HepG2 (cell line): ENCODE data around the gene TRAPPC1. TPM values are rescaled to one million over a fixed set of nuclear protein-coding genes. Genes with fewer than 3 reads are reported as not detected.

Experiments used
- ATF2 ChIP-seq: sonication (generic); formaldehyde crosslinking; IDR thresholded peaks from 2 replicates; pipeline ENCODE4 v1.4.0; 2020; ENCODE audit warnings: missing genetic modification reagents
- ATM ChIP-seq: fragments of 450-650 bp; IDR thresholded peaks from 2 replicates; pipeline ENCODE4 v1.7.1; 2017; ENCODE audit warnings: mild to moderate bottlenecking, borderline replicate concordance
- BRD4 ChIP-seq: sonication (generic); formaldehyde crosslinking; IDR thresholded peaks from 2 replicates; pipeline ENCODE4 v1.4.0; 2020; ENCODE audit warnings: missing genetic modification reagents
- HNRNPK ChIP-seq: fragments of 200-400 bp; formaldehyde crosslinking; IDR thresholded peaks from 2 replicates; pipeline ENCODE4 v1.6.1; 2018; ENCODE audit warnings: low read length, low read depth, moderate library complexity, mild to moderate bottlenecking; ENCODE audit not compliant: poor library complexity, severe bottlenecking
- IKZF1 ChIP-seq: fragments of 450-650 bp; IDR thresholded peaks from 2 replicates; pipeline ENCODE4 v1.7.1; 2016
- MIXL1 ChIP-seq: IDR thresholded peaks from 2 replicates; pipeline ENCODE4 v1.6.1; 2016
- NCOA2 ChIP-seq: sonication (generic); formaldehyde crosslinking; IDR thresholded peaks from 2 replicates; pipeline ENCODE4 v1.8.0; 2022; ENCODE audit warnings: inconsistent platforms
- NFIC ChIP-seq: IDR thresholded peaks from 2 replicates; pipeline ENCODE4 v1.6.1; 2012; ENCODE audit warnings: mild to moderate bottlenecking, low read length, inconsistent platforms
- PHF8 ChIP-seq: sonication (generic); formaldehyde crosslinking; IDR thresholded peaks from 2 replicates; pipeline ENCODE4 v1.5.0; 2020; ENCODE audit warnings: missing genetic modification reagents
- RFX3 ChIP-seq: IDR thresholded peaks from 2 replicates; pipeline ENCODE4 v1.6.1; 2016; ENCODE audit warnings: missing biosample characterization, missing genetic modification reagents
- SATB2 ChIP-seq: sonication (generic); formaldehyde crosslinking; IDR thresholded peaks from 2 replicates; pipeline ENCODE4 v1.5.0; 2020; ENCODE audit warnings: missing genetic modification reagents
- TMF1 ChIP-seq: sonication (generic); formaldehyde crosslinking; IDR thresholded peaks from 2 replicates; pipeline ENCODE4 v1.8.1; 2022; ENCODE audit warnings: low read depth, missing genetic modification reagents
- TSC22D2 ChIP-seq: sonication (generic); formaldehyde crosslinking; IDR thresholded peaks from 2 replicates; pipeline ENCODE4 v1.5.1; 2020; ENCODE audit warnings: missing genetic modification reagents, mild to moderate bottlenecking, borderline replicate concordance
- ZFY ChIP-seq: sonication (generic); formaldehyde crosslinking; IDR thresholded peaks from 2 replicates; pipeline ENCODE4 v1.4.0; 2020; ENCODE audit warnings: missing genetic modification reagents
- ZNF207 ChIP-seq: fragments of 450-650 bp; IDR thresholded peaks from 2 replicates; pipeline ENCODE4 v1.6.1; 2016; ENCODE audit warnings: antibody characterized with exemption, borderline replicate concordance
- ZNF414 ChIP-seq: sonication (generic); formaldehyde crosslinking; IDR thresholded peaks from 2 replicates; pipeline ENCODE4 v1.5.0; 2020; ENCODE audit warnings: missing genetic modification reagents
- ZNF672 ChIP-seq: sonication (generic); formaldehyde crosslinking; IDR thresholded peaks from 2 replicates; pipeline ENCODE4 v1.8.1; 2022; ENCODE audit warnings: missing genetic modification reagents
- polyA plus RNA-seq, 8 experiments: library from polyadenylated mRNA; depleted of rRNA in 3 of 8; stranded (reverse) in 7 of 8; unstranded in 1 of 8; fragments of >200 nt; fragmentation: Illumina TruSeq in 4 of 8; extraction: Trizol in 4 of 8; gene quantifications; 2 replicates each; pipeline versions ENCODE4 v1.2.1 to v1.2.3, GENCODE V29; 2011 to 2016; ENCODE audit warnings: low read depth in 4 of 8, missing spikeins in 1 of 8, mixed read lengths in 1 of 8; ENCODE audit not compliant: insufficient read depth in 1 of 8
- total RNA-seq, 5 experiments: library from RNA; depleted of rRNA; stranded (reverse); fragments of >200 nt; fragmentation: Illumina TruSeq; extraction: Trizol; gene quantifications; 2 replicates each; pipeline ENCODE4 v1.2.3, GENCODE V29; 2016; ENCODE audit warnings: low read depth in 1 of 5
- TF ChIP-seq, protein P1 (sequence below): sonication (generic); formaldehyde crosslinking; IDR thresholded peaks from one replicate; pipeline ENCODE4 v1.5.1; 2020; ENCODE audit warnings: mild to moderate bottlenecking, missing genetic modification reagents; ENCODE audit errors: not compliant biosample characterization
- TF ChIP-seq, protein P2 (sequence below): sonication (generic); formaldehyde crosslinking; IDR thresholded peaks from 2 replicates; pipeline ENCODE4 v1.5.1; 2020; ENCODE audit warnings: missing genetic modification reagents, mild to moderate bottlenecking, borderline replicate concordance

Gene TRAPPC1
- total and polyA plus RNA-seq, 2 of the 13 experiments (the other 11 are each of a cell fraction or from before 2014, with no cell fraction given) = 28.1 to 44.9 TPM

DNA sequence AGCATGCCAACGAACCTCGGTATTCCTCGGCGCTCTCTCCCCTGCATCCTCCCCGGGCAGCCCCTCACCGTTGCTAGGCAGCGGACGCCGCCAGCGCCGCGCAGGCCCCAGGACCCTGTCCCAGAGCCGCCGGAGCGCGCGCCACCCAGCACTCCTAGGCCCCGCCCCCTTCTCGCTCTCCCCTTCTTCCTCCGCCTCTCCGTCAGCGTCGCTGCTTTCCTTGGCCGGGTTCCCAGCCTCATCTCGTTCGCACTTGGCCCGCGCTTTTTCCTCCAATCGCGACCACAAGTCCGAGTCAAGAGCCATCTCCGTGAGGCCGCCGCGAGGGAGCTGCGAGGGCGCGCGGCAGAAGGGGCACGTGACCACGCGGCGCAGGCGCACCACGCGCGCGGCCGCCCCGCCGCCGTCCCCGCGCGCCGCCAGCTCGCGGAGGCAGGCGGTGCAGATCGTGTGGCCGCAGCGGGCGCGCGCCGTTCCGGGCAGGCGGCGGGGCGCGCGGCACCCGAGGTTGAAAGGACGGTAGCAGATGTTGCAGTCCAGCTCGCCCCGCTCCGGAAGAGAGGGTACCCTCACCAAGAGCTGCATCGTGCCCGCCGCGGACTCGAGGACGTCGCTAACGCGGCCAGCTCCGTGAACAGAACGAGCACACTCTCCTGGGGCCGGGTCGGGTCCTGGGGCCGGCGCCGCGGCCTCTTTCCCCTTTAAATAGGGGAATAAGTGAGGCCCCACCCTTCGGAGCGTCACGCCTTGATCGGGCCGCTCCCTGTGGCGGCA lies 15.9 kb downstream of the TRAPPC1 start, which contains the start of gene RNF227 (continued):
- TF ChIP-seq, protein P1, sequence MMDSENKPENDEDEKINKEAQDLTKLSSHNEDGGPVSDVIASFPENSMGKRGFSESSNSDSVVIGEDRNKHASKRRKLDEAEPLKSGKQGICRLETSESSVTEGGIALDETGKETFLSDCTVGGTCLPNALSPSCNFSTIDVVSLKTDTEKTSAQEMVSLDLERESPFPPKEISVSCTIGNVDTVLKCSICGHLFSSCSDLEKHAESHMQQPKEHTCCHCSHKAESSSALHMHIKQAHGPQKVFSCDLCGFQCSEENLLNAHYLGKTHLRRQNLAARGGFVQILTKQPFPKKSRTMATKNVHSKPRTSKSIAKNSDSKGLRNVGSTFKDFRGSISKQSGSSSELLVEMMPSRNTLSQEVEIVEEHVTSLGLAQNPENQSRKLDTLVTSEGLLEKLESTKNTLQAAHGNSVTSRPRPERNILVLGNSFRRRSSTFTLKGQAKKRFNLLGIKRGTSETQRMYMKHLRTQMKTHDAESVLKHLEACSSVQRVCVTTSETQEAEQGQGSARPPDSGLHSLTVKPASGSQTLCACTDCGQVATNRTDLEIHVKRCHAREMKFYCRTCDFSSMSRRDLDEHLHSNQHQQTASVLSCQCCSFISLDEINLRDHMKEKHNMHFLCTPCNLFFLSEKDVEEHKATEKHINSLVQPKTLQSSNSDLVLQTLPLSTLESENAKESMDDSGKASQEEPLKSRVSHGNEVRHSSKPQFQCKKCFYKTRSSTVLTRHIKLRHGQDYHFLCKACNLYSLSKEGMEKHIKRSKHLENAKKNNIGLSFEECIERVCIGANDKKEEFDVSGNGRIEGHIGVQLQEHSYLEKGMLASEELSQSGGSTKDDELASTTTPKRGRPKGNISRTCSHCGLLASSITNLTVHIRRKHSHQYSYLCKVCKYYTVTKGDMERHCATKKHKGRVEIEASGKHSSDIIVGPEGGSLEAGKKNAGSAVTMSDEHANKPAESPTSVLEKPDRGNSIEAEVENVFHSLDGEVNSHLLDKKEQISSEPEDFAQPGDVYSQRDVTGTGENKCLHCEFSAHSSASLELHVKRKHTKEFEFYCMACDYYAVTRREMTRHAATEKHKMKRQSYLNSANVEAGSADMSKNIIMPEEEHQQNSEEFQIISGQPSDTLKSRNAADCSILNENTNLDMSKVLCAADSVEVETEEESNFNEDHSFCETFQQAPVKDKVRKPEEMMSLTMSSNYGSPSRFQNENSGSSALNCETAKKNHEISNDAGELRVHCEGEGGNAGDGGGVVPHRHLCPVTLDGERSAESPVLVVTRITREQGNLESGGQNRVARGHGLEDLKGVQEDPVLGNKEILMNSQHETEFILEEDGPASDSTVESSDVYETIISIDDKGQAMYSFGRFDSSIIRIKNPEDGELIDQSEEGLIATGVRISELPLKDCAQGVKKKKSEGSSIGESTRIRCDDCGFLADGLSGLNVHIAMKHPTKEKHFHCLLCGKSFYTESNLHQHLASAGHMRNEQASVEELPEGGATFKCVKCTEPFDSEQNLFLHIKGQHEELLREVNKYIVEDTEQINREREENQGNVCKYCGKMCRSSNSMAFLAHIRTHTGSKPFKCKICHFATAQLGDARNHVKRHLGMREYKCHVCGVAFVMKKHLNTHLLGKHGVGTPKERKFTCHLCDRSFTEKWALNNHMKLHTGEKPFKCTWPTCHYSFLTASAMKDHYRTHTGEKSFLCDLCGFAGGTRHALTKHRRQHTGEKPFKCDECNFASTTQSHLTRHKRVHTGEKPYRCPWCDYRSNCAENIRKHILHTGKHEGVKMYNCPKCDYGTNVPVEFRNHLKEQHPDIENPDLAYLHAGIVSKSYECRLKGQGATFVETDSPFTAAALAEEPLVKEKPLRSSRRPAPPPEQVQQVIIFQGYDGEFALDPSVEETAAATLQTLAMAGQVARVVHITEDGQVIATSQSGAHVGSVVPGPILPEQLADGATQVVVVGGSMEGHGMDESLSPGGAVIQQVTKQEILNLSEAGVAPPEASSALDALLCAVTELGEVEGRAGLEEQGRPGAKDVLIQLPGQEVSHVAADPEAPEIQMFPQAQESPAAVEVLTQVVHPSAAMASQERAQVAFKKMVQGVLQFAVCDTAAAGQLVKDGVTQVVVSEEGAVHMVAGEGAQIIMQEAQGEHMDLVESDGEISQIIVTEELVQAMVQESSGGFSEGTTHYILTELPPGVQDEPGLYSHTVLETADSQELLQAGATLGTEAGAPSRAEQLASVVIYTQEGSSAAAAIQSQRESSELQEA (CRISPR knock-in tag) = peak; percentile 43
- no peak; the same call in 1 of the 2 replicates for TF ChIP-seq BRD4
- no peak for TF ChIP-seq ZNF207
- TF ChIP-seq IKZF1 = no peak
- peak; percentile 78 for TF ChIP-seq ZFY (CRISPR knock-in tag)
- TF ChIP-seq PHF8 (CRISPR knock-in tag) = peak; percentile 66; the same call in 1 of the 2 replicates
- TF ChIP-seq NFIC = no peak
- no peak for TF ChIP-seq HNRNPK
- peak; percentile 89; the same call in 1 of the 2 replicates for TF ChIP-seq SATB2 (CRISPR knock-in tag)
- TF ChIP-seq TSC22D2 (CRISPR knock-in tag) = no peak
- TF ChIP-seq NCOA2 (CRISPR knock-in tag) = peak; percentile 42; the same call in 1 of the 2 replicates
- no peak for TF ChIP-seq MIXL1 (CRISPR knock-in tag)
- TF ChIP-seq ZNF672 (CRISPR knock-in tag) = no peak
- 0 out of 2 replicates have a peak, but pooled peaks have one; percentile 13 for TF ChIP-seq ATF2
- TF ChIP-seq ATM = no peak
- TF ChIP-seq ZNF414 = peak; percentile 69; the same call in 1 of the 2 replicates
- TF ChIP-seq, protein P2, sequence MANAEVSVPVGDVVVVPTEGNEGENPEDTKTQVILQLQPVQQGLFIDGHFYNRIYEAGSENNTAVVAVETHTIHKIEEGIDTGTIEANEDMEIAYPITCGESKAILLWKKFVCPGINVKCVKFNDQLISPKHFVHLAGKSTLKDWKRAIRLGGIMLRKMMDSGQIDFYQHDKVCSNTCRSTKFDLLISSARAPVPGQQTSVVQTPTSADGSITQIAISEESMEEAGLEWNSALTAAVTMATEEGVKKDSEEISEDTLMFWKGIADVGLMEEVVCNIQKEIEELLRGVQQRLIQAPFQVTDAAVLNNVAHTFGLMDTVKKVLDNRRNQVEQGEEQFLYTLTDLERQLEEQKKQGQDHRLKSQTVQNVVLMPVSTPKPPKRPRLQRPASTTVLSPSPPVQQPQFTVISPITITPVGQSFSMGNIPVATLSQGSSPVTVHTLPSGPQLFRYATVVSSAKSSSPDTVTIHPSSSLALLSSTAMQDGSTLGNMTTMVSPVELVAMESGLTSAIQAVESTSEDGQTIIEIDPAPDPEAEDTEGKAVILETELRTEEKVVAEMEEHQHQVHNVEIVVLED = peak; percentile 51; the same call in 1 of the 2 replicates
- peak; percentile 70 for TF ChIP-seq RFX3 (CRISPR knock-in tag)
- peak; percentile 96; the same call in 1 of the 2 replicates for TF ChIP-seq TMF1 (CRISPR knock-in tag)
